CD4-positive, alpha-beta T cell treated with Interleukin-21 for 1 hour (primary cell): ENCODE measurements around the gene TEP1.
"Not testable (repeated sequence)": the region's sequence is repeated elsewhere in the genome, so short reads cannot be mapped to it uniquely, and the experiment has no call there.

ENCODE experiments used
- DNase-seq: peaks from one replicate; pipeline ENCODE4 v3.0.0-alpha.2; 2020

The TEP1 gene

DNA sequence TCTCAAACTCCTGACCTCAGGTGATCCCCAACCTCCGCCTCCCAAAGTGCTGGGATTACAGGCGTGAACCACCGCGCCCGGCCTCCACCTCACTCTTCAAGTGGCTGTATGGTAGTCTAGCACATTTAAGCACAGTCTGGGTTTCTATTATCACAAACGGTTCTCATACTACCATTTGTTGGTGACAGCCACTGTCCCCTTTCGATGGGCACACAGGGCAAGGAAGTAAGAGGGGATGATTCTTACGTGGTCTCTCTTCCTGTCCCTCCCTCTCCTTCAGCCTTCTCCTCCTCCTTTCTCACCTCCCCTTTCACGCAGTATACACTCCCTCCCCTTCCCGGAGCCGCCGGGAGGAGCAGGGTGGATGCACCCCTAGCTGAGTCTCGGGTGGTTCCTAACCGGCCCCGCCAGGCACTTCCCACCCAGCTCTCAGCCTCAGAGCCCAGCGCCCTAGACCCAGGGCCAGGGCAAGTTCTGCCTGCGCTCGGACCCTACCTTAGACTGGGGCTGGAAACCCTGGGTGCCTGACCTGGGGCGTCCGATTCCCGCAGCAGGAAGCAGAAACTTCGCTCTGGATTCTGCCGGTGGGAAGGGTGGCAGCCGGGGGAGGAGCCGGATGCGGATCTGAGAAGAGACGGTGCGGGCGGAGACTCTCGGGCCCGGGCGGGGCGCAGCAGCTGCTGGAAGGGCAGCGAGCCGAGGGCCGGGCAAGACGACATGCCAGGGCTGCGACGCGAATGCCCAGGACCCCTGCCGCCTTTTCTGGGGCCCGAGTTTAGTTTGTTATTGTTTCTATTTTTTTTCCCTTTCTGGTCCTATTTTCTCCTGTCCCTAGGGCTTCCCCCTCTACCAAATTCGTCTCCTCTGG is at the start of gene TEP1:
TSS of gene TEP1 (minus strand) at position 626 of the 868 bp plus-strand sequence. CDS start 5,062 bp downstream, outside the sequence.
- DNase-seq = peak; percentile 71

DNA sequence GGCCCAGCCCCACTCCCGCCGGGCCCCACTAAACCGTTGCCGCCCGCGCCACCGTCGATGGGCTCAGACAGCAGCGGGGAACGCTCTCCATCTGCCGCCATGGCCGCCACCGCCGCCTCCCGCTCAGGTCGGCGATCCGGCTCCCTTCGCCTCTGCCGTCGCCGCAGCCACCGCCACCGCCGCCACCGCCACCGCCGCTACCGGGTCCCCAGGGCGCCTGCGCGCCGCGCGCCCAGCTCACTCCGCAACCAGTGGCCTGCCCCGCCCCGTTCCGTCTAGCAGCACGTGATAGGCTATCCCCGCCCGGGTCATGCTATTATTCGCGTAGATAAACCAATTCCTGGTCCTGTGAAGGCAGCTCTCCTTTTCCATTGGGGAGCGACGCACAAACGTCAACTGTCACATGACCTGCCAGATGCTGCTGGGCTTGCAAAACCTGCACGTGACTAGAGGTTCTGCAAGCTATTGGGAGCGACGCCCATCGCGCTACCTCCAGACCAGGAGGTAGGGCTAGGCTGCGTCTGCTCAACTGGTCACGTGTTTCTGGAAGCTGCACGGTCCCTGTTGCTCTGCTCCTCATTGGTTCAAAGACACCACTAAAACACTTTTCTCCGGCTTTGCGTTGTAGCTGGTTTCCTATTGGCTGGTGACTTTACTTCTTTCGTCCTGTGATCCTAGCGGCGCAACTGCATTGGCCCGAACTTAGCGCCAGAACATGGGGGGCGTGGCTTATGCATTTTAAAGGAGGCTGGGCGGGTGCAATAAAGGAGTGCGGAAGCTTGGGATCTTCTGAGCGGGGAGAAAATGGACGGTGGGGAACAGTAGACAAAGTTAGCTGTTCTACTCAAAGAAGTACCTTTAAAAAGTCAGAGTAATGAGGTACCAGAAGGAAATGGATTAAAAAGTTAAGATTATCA is 48.2 kb upstream of the TEP1 start, which contains the start of gene PIP4P1:
TSS of gene PIP4P1 (minus strand) at position 210 of the 917 bp plus-strand sequence. CDS start at position 101, 109 bp downstream.
- peak; percentile 100 for DNase-seq

DNA sequence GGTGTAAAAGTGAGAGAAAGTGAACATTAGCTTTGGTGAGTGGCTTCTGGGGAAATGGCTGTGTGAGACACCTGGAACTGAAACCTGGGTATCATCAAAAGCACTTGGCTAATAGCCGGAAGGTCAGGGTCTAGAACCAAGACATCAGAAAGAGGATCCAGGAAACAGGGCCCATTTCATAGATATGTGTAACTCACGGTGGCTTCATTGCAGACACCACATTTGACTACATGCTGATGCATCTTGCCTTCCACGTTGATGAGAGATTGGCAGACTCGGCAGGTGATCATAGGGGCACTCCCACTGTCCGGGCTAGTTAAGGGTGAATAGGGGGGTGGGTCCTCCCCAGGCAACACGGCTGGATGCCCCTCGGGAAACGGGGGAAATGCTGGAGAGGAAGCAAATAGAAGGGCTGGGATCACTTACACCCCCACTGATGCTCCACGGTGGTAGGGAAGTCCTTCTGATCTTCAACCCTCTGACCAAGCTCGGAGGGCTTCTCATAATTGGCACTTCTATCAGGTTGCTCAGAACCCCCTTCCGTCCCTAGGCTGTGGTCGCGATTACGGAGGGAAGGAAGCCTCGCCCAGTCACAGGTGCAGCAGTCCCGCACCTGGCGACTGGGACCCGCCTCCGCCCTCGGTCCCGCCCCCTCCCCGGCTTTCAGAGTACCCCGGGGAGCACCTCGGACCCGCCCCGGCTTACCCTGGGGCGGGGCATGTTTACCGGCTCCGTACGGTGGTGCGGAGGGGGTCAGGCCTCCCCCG is 47.3 kb upstream of the TEP1 start:
- DNase-seq = peak; percentile 80

DNA sequence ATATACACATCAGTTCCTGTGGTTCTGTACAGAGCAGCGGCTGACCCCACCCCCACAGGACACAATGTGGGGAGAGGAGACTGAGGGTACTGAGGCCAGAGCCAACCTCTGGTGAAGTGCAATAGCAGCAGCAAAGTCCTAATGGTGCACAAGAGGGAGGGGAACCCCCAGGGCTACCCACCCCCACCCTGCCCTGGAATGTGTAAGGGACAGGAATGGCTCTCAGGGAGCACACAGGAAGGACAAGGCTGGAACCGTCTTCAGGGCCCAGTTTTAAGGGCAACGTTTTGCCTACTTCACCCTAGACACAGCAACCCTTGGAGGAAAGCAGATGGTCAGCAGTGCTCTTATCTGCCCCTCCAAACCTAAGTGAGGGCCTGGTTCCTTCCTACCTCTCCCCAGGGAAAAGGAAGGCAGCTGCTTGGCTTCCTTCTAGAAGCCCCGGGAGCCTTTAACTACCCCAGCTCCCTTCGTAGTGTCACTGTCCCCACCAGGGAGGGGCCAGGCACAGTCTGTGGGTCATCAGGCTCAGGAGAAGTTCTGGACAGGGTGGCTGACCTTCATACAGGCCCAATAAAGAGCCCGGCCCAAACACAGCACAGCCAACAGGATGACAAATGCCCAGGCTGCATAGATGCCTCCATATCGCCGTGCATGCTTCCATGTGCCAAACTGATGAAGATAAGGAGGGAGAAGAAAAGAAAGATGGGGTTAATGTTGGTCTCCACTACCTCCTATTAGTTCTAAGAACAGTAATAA is 44.9 kb upstream of the TEP1 start:
- no peak for DNase-seq

DNA sequence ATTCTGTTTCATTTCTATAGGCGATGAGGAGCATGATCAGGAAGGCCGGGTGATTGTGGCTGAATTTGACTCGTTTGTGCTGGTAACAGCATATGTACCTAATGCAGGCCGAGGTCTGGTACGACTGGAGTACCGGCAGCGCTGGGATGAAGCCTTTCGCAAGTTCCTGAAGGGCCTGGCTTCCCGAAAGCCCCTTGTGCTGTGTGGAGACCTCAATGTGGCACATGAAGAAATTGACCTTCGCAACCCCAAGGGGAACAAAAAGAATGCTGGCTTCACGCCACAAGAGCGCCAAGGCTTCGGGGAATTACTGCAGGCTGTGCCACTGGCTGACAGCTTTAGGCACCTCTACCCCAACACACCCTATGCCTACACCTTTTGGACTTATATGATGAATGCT is 43.7 kb upstream of the TEP1 start:
- no peak for DNase-seq

DNA sequence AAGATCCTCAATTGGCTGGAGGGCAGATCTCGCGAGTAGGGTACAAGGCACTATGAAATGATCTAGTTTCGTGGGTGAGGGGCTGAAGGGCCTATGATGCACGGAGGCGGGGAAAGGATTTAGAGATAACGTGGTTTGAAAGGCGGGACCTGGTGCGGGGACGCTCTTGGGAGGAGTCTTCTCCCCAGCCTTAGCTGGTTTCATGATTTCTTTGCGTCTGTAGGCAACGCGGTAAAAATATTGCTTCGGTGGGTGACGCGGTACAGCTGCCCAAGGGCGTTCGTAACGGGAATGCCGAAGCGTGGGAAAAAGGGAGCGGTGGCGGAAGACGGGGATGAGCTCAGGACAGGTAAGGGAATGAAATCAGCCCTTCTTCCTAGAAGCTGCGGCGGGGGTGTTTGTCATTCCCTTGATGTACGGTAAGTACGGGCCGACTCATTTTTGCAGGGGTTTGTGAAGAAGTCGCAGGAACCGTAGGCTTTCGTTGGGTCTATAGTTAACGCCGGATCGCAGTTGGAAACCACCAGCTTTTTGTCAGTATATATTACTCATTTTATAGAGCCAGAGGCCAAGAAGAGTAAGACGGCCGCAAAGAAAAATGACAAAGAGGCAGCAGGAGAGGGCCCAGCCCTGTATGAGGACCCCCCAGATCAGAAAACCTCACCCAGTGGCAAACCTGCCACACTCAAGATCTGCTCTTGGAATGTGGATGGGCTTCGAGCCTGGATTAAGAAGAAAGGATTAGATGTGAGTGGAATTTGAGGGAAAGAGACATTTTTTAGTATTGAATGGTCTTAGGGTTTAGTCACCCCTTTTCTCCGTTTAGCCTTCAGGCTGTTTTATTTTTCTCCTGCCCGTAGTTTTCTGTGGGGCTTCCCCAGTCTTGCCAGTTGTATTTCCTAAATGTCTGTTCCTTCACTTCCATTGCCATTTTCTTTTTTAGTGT is 42.3 kb upstream of the TEP1 start:
- no peak for DNase-seq

DNA sequence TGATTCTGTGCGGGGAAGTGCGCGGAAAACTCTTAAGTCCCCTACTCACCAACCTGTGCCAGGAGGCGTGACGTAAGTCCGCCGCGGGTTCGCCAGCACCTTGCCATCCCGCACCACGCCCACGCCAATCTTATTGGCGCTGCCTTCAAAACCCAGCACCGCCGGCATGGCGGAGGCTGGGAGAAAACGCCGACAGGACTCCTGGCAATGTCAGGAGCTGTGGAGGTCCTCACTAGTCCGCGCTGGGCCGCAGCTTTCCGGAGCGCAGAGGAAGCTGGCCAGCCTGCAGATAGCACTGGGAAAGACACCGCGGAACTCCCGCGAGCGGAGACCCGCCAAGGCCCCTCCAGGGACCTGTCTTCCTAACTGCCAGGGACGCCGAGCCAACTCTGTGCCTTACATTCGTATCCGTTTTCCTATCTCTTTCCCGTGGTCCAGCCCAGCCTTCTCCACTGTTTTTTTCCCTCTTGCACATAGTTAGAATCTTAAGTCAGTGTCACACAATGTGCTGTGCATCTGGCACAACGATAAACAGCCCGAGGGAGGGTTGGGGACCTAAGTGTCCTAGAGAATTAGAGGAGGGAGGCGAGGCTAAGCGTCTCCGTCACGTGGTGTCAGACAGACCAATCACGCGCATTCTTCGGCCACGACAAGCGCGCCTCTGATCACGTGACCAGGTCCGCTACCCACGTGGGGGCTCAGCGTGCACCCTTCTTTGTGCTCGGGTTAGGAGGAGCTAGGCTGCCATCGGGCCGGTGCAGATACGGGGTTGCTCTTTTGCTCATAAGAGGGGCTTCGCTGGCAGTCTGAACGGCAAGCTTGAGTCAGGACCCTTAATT is 41.4 kb upstream of the TEP1 start, which contains the start of the genes APEX1 and OSGEP:
TSS of gene APEX1 (plus strand) at position 711 of the 839 bp plus-strand sequence. CDS start 420 bp downstream, outside the sequence.
TSS of gene OSGEP (minus strand) at position 297 of the 839 bp plus-strand sequence. CDS start at position 168, 129 bp downstream.
- DNase-seq = peak; percentile 98

DNA sequence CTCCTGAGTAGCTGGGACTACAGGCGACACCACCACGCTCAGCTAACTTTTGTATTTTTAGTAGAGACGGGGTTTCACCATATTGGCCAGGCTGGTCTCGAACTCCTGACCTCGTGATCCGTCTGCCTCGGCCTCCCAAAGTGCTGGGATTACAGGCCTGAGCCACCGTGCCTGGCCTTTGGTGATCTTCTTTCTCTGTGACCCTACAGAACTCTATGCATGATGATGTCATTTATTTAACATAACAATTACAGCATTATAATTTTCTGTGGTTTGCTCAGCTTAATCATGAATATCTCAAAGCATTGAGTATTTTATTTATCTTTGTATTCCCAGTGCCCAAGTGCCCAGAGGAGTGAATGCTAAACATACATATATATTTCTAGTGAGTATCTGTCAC is 39.5 kb upstream of the TEP1 start:
- not testable (repeated sequence) for DNase-seq

DNA sequence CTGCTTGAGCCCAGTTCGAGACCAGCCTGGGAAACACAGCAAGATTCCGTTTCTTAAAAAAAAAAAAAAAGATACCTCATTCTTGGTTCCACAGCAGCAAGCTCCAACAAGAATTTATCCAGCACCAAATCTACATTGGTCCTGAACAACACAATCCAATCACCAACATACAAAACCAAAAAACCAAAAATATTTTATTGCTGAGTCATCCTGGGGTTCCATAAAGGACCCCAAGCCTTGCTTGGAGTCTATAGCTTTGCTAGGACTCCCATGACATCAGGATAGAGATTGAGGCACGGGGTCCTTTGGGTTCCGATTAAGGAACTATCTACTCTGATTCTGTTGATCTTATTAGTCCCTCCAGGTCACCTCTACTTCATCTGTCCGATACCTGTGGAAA is 33.6 kb upstream of the TEP1 start:
- DNase-seq = no peak

DNA sequence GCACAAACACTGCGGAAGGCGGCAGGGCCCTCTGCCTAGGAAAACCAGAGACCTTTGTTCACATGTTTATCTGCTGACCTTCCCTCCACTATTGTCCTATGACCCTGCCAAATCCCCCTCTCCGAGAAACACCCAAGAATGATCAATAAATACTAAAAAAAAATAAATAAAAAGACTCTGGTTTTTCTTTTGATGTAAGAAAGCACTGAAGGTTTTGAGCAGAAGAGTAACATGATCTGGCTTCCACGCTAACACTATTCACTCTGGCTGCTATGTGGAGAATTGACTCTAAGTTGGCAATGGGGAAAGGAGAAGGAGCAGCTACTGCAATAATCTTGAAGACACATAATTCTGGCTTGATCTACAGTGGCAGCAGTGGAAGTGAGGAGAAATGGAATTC is 30.3 kb upstream of the TEP1 start:
- DNase-seq = not testable (repeated sequence)

DNA sequence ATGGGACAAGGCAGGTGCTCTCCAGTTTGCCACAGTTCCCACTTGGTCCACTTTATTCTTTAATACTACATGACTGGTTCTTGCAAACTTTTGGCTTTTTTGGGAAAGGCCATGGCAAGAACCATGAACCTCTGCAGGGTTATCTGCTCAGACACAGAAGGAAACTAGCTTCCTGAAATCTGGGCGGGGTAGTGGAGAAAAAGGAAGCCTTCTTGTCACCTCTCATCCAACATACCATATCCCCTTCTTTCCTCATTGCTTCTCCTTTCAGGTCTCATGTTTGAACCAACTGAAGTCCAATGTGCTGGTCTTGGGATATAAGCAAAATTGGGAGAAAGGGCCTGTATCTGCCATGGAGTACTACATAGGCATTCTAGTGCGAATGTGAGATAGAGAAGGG is 28.2 kb upstream of the TEP1 start:
- DNase-seq = no peak

DNA sequence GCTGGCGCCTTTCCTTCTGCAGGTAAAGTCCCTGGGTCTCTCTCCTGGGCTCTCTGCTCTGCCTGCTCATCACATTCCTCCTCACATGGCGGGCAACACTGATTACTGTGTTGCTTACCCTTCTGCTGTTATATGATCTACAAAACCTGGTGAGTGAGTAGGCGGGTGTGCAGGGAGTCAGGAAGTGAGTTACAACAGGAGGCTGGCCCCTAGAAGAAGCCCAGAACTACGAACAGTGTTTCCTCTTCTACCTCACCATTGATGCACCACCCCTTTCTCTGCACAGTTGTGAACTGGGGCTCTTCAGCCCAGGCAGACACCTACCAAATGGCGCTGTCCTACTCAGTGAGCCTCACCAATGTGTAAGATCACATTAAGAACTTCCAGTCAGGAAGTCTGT is 27.6 kb upstream of the TEP1 start:
- DNase-seq = no peak

DNA sequence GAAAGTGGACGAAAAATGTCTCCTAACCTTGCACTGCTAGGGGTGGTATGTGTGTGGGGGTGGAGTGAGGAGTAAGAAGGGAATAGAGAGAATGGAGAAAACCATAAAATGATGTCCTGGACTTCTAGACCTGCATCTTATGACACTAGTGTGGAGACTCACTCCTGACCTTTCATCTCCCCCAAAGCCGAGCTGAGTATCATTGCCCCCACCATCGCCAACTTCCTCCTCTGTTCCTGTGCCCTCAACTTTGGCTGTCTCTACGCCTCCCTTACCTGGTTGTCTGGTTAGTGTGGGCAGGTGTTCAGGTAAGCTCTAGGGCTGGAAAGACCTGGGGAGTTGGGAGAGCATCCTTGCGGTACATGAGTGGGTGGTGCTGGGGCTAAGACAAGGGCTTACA is 27.2 kb upstream of the TEP1 start:
- no peak for DNase-seq

DNA sequence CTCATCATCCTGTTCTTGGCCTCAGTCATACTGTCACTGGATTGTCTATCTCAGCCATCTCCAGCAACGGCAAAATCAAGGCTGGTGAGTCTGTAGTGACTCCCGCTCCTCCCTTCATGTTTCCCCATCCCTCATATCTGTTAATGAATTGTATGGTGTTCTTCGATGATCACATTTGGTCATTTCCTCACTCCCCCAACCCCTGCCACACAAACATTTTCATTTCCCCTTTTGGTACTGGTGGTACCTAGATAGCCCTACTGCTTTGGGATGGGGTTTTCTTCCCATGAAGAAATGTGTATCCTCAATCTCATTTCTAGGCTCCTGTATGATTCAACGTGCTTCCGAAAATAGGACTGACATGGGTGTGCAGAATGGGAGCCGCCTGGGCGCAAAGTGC is 25.4 kb upstream of the TEP1 start:
- DNase-seq = no peak

DNA sequence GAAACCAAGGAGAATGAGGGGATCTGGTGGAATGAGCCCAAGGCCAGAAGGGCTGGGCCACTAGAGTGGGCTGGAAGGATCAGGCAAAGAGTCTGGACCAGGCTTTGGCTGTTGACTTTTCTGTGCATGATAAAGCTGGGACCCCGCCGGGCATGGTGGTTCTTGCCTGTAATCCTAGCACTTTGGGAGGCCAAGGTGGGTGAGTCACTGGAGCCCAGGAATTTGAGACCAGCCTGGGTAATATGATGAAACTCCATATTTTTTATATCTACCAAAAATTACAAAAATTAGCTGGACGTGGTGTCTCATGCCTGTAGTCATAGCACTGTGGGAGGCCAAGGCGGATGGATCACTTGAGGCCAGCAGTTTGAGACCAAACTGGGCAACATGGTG is 23.1 kb upstream of the TEP1 start:
- no peak for DNase-seq

DNA sequence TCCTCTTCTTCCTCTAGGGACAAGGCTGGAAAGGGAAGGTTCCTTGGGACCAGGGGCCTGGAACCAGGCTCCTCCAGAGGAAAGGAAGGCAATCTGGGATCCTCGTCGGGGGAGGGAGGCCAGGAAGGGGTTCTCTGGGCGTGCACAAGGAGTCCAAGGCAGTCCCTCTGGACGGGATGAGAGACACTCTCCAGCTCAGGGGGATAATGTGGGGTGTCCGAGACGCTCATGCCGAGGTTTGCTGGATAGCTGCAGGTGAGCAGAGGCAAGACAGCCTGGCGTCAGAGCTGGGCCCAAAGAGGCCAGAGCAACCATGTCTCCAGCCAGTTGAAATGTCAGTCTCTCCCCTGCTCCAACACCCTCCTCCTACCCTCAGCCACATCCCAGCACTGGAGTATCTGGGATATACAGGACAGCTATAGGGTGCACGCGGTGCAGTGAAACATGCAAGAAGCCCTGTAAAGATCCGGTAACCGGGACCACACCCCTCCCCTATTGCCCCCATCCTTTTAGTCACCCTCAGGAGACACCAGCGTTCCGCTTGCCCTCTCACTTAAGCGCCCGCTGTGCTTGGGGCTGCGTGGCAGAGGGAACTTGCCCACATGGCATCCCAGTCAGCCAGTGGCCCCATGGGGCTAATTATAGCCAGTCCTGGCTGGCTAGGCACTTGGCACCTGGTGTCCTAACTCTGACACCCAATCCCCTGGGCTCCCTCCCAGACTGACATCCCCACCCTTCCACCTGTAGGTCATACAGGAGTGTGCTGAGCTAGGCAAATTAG is 22.5 kb upstream of the TEP1 start, which contains the start of gene KLHL33:
TSS of gene KLHL33 (minus strand) at position 585 of the 781 bp plus-strand sequence. CDS start at position 230, 355 bp downstream.
- DNase-seq = no peak

DNA sequence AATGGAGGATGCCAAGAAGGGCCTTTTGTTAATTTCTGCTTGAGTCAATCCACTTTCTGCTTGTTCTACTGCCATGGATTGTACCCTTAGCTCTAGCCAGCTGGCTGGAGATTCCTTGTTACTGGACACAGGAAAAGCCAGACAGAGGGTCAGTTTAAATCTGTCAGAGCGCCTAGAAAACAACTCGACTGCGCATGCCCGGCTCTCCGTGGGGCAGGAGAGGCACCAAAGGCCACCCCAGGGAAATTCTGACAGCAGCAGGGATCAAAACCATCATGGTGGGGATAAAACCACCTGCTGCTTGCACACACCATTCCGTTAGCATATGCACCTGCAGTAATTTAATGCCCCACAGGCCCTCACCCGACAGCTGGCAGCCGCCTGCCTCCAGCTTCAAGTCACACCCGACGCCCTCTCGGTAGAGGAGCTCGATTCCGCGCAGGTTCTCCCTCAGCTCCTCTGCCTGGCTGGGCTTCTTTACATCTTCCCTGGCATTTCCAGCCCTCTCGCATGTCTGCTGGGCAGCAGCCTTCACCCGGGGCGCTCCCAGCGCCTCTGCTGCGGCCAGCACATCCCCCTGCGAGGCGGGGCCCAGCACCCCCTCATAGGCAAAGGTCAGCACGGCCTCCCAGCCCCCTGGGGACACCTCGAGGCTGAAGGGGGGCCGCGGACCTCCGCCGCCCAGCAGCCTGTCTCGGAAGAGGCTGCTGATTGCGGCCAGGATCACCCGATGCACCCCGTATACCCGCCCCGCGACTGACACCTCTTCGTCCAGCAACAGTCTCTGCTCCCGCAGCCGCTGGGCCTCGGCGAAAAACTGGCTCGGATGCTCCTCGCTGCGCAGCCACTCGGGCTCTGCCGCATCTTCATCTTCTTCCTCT is 21.6 kb upstream of the TEP1 start:
- no peak for DNase-seq
